Stimulated activated CD4-positive, alpha-beta T cell treated with anti-CD3 and anti-CD28 coated beads, Interleukin-4, amount 100 ng/mL, for 1 hour (primary cell): Measurements from ENCODE around the gene FBLN2.
"Not testable (repeated sequence)": the region's sequence is repeated elsewhere in the genome, so short reads cannot be mapped to it uniquely, and the experiment has no call there.

Source experiments
- DNase-seq: peaks from one replicate; pipeline ENCODE4 v3.0.0-alpha.2; 2020

FBLN2 gene

DNA sequence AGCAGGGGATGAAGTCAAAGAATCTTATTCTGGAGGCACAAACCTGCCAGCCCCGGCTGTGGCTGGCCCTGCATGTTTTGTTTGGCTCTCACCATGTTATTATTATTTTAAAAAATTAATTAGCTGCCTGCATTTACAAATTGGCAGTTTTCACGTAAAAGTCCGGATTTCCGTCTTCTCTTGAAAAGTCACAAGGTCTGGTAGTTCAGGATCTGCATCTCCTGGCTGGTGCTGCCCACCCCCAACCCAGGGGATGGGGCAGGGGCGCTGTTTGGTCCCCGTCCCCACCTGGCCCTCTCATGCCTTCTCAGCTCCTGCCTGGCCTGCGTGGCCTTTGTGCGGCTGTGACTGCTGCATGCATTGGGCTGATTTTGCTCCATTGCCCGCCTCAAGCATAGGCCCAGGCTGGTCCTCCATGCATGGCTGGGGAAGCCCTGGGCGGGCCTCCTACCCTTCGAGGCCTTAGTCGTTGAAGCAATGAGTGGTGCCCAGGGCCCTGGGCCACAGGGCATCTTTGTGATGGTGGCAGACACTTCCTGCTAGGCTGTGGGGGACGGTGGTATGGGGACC, 2.0 kb downstream of the FBLN2 start:
- DNase-seq, result no peak

DNA sequence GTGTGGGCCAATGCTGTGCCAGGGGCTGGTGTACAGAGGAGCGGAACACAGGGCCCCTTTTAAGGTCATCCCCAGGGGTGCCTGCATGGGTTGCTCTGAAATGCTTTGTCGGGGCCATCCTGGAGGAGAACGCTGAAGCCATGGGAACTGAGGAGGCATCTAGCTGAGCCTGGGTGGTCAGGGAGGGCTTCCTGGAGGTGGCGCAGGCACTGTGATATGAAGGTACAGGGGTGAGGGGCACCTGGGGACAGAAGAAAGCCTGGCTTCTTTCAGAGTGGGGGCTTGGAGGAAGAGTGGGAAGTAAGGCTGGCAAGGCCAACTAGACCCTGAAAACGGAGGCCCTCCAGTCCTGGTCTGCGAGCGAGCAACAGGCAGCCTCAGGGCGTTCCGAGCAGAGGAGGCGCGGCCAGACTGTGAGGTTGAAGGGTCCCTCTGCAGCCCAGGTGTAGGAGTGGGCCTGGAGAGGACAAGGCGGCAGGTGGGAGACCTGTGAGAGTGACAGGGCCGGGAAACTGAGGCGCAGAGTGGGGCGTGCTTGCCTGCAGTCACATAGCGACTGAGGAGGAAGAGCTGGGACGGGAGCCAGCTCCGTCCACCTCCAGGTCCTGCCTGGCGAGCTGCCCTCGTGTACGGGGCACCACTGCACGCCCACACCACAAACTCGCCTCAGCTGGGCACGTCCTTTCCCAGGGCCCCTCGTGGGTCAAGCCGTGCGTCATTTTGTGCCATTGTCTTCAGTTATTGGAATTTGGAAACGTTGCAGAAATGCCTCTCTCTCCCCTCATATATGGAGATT, 4.1 kb downstream of the FBLN2 start:
- no peak for DNase-seq

- DNase-seq, result no peak
Observed at GRCh38 chr3:13553686-13554085, 4.8 kb downstream of the FBLN2 start.

DNA sequence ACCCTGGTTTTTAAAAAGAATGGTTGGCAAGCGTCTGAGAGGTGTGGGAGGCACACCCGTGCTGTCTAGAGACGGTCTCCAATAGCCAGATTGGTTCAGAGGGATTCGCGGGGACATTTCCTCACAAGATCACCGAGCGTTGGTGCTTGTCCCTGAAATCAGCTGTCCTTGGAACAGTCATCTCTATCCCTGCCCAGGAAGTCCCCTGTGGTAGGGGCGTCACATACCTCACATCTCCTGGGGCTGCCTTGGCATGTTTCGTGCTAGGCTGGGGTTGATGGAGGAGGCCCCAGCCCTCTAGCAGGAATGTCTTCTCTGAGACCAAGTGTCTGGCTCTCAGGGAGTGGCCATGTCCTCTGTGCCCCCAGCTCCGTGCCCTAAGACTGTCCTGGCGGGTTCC, 6.8 kb downstream of the FBLN2 start:
- no peak for DNase-seq

DNA sequence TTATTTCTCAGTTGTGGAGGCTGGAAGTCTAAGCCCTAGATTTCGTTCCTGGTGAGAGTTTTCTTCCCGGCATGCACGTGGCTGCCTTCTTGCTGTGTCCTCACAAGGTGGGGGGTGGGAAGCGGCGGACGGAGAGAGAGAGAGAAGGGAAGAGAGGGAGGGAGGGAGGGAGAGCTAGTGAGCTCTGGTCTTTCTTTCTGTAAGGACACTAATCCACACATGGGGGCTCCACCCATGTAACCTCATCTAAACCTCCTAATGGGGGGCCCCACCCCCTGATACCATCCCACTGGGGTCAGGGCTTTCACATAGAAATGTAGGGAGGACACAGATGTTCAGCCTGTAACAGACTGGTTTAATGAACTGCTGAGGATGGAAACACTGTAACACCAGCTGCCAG, 7.3 kb downstream of the FBLN2 start:
- no peak for DNase-seq

DNA sequence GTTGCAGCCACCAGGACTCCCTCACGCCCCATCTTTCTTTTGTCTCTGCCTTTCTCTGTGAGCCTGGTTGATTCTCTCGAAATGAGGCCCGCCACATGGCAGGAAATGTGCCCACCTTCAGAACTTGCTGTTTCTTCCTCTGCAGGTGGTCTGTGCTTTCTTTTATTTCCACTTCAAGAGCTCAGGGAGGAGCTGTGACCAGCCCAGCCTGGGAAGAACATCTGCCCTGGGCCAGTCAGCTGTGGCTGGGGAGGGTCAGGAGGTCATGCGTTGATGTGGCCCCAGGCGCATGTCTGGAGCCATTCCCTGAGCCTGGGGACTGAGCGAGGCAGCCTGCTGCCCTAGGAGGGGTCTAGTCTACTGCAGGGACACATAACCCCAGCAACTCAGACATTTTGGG, 8.0 kb downstream of the FBLN2 start:
- no peak for DNase-seq

DNA sequence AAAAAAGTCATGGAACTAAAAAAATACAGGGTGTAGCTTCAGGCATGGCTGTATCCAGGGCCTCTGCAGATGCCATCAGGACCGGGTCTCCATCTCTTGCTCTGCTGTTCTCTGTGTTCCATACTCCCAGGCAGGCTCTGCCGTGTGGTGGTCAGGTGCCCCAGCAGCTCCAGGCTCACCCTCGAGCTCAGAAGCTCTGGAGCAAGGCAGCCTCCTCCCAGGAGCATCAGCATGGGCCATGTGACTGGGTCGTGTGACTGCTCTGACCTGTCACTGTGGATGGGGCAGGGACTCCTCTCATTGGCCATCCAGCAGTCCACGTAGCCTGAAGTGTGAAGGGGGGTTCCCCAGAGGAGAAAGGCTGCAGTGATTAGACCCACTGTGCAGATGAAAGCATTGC, 8.5 kb downstream of the FBLN2 start:
- DNase-seq, result no peak

DNA sequence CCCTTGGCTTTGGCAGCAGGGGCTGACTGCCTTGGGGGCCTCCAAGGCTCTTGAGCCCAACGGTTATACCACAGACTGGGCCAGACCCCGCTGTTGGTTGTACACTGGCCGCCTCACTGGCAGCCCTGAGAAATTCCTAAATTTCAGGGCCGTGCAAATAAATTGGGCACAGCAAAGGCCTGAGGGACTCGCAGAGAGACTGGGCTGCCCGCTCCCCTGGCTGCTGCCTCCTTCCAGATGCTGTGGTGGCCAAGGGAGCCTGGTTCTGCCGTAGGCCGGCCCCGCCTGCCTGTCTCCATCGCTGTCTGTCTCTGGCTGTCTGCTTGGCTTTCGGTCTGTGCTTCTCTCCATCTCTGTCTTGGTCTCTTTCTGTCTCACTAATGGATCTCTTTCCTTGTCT, 9.0 kb downstream of the FBLN2 start:
- no peak for DNase-seq

DNA sequence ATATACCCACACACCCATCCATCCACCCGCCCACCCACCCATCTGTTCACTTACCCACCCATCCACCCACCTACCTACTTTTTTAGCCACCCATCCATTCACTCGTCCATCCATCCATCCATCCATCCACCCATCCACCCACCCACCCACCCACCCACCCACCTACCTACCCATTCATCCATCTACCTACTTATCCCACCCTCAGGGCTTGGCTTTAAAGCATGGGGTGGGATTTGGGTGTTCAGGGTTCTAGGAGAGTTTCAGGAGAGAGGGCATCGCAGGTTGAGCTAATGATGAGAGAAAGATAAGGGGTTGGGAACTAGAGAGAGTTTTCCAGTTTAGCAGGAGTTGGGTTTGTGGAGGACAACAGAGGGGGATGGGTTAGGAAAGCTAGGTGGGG, 9.7 kb downstream of the FBLN2 start:
- DNase-seq, result no peak

DNA sequence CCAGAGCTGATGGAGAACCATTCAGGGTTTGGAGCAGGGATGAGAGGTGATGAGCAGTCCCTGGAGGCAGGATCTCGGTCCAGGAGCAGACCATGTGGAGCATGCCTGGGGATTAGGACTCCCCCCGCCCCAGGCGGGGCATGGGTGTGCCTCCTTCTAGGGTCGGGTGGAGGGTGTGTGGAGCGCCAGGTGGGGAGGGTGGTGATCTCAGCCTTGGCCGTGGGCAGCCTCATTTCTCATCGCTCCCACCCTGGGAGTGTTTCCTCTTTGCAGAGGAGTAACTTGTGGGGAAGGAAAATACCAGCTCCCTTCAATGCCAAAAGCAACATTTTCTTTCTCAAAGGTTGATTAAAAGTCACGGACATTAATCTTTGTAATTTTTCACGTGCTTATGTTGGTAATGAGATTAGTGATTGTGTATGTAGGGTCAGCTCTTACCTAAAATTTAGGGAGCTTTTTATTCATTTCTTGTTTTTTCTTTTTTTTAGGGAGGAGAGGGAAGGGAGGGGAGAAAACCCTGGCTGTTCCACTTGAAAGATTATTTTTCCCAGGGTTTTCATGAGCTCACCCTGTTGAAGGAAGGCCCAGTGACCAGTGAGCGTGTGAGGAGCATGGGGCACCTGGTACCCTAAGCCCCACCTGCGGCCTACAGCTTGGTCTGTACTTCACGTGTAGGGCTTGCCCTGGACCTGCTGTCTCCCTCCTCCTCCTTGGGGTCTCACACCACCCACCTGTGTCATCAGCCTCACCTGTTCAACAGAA, 11.0 kb downstream of the FBLN2 start:
- DNase-seq, result no peak

- DNase-seq, result no peak
Observed at GRCh38 chr3:13561376-13561775, 12.5 kb downstream of the FBLN2 start.

- no peak for DNase-seq
Observed at GRCh38 chr3:13561967-13562366, 13.0 kb downstream of the FBLN2 start.

DNA sequence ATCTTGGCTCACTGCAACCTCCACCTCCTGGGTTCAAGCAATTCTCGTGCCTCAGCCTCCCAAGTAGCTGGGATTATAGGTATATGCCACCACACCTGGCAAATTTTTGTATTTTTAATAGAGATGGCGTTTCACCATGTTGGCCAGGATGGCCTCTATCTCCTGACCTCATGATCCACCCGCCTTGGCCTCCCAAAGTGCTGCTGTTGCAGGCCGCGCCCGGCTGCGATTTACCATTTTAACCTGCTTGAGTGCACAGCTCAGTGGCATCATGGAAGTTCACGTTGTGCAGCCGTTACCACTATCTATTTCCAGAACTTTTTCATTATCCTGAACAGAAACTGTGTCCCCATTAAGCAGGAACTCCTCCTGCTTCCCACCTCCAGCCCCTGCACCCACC, 13.5 kb downstream of the FBLN2 start:
- DNase-seq, result not testable (repeated sequence)

DNA sequence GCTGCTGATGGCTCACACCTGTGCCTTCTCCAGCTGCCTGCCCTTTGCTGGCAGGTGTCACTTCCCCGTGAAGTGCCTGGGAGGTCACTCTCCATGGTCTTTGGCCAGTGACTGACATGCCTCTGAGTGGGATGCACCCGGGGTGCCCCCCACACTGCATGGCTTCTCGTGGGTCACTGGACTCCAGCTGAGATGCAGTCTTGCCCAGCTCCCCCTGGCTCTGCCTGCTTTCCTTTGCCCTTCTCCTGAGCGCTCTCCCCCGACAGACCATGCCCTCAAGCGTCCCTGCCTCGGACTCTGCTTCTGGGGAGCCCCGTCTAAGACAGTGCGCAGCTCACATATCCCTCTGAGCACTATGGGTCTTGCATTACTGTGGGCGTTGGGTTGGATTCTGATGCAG, 14.4 kb downstream of the FBLN2 start:
- DNase-seq, result no peak

DNA sequence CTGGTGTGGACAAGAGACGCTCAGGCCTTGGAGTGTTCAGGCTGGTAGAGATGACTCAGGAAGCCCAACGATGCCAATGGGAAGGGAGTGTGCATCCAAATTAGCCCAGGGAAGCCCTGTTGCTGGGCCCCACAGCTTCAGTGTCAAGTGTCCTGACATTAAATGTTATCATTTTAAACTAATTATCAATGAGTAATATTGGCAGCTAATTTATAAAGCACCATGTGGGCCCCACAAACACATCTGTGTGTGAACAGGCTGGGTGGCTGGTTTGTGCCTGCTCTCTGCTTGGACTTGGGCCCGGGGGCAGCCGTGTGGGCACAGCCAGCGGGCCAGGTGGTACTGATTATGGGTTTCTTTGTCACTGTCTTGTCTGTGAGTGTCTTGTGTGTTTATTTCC, 15.0 kb downstream of the FBLN2 start:
- no peak for DNase-seq

DNA sequence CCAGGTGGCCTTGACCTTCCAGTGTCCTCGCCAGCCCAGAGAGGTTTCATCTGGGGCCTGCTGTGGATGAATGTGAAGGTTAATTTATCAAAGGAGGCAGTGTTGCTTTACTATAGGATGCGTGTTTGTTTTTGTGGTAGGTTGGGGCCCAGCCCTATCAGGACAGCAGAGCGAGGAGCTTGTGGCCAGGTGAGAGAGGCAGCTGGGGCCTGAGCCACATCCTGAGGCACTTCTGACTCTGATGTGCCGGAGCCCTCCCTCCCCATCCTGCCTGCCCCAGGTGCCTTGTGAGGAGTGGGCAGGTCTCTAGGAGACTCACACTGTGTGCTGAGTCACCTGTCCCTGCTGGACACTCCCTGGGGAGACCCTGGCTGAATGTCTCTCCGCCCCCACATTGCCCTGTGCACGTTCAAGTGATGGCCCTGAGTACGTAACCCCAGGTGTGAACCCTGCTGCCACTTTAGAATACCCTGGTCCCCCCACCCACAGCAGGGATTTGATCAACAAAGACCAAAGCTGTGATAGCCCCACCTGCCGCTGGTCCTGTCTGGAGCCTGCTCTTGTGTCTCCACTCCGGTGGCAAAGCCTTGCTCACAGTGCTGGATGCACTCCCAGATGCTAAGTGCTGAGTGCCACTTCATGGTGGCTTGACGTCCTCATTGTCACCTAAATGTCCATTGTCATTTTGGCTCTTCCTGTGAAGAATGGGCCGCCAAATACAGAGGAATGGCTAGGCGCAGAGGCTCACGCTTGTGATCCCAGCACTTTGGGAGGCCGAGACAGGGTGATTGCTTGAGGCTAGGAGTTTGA, 16.0 kb downstream of the FBLN2 start:
- DNase-seq, result no peak

- DNase-seq, result no peak
Observed at GRCh38 chr3:13565581-13566452, 16.9 kb downstream of the FBLN2 start.

DNA sequence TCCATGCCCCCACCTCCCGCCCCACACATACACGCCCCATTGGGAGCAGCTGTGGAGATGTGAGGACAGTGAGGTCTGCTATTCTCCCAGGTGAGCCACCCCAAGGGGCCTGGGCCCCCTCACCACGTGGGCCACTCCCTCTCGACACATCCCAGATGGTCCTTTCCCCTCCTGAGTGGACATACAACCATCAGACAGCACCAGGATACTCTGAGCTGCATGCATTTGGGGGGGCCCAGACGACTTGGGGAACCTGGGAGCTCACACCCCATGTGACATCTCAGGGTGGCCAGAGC, 17.5 kb downstream of the FBLN2 start:
- DNase-seq, result no peak

DNA sequence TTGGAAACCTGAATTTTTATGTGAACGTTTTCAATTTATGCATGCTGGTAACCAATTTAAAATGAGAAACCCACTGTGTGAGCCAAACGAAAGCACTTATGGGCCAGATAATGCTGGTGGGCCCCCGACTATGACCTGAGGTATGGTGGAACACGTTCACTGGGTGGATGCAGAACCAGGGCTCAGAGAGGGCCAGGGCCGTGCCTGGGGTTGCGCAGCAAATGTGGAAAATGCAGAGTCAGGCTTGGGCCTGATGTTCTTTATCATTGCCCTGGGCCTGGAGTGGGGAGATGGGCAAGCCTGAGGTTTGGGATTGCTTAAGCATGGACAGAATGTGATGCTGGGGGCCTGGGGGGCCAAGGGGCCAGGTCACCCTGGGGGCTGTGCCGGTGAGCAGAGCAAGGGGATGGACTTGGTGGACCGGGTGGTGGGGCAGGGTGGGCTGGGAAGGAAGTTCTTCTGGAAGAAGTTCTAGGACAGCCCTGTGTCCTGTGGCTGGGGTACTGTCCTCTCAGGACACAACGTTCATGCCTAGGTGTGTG, 17.9 kb downstream of the FBLN2 start:
- DNase-seq, result no peak

DNA sequence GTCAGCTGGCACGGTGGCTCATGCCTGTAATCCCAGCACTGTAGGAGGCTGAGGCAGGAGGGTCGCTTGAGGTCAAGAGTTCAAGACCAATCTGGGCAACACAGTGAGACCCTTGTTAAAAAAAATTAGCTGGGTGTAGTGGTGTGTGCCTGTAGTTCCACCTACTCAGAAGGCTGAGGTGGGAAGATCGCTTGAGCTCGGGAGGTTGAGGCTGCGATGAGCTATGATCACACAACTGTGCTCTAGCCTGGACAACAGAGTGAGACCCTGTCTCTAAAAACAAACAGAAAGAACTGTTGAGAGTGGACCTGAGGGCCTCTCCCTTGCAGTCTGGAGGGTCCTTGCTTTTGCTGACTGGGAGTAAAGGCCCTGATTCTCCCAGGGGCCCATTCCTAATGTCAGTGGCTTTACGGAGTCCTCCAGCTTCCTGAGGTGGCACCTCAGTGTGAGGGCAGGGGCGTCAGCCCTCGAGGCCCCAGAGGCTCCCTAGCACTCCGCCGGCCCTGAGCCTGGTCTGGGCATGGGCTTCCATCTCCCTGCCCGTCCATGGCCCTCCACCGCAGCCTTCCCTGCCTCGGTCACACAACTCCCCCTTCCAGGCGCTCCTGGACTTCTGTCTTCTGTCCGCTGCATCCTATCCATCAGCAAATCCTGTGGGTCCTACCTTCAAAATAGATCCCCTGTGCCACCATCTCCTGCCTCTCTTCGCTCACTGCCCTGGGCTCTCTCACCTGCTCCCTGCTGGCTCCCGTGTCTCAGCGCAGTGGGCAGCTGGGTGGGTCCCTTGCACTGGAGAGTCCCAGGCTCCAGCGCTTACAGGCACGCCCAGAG, 19.0 kb downstream of the FBLN2 start:
- no peak for DNase-seq

- DNase-seq, result no peak
Observed at GRCh38 chr3:13568515-13569028, 19.6 kb downstream of the FBLN2 start.
